Measurements from ENCODE around the gene TTLL8.

The TTLL8 gene

DNA sequence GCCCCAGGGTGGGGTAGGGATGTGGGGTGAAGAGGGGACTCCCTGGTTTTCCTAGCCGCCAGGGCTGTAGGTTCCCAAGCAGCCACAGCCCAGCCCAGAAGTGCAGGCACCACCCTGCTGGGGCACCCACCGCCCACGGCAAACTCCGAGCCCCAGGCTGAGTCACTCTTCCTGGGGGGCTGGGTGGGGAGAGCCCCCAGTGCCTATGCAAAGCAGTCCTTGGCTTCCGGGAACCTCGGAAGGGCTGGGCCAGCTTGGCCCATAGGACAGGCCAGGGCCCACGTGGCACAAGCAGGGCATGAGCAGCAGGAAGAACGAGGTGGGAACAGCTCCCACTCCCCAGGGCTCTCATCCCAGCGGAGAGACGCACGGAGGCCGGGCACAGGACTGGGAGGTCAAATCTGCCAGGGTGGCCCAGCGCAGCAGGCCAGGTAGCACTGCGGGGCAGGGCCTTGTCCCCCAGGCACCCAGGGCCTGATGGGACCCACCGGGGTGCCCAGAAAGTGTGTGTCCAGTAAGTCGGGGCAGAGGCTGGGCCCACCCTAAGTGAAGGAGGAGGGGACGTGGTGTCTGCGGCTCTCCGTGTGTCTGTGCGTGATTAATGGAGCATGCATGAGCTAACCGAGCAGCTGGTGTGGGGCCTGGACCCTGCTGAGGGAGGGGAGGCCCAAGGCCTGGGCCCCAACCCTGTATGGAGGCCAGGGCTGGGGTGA lies 41.0 kb downstream of the TTLL8 start:
- no peak for DNase-seq (ENCODE audit: low spot score)

DNA sequence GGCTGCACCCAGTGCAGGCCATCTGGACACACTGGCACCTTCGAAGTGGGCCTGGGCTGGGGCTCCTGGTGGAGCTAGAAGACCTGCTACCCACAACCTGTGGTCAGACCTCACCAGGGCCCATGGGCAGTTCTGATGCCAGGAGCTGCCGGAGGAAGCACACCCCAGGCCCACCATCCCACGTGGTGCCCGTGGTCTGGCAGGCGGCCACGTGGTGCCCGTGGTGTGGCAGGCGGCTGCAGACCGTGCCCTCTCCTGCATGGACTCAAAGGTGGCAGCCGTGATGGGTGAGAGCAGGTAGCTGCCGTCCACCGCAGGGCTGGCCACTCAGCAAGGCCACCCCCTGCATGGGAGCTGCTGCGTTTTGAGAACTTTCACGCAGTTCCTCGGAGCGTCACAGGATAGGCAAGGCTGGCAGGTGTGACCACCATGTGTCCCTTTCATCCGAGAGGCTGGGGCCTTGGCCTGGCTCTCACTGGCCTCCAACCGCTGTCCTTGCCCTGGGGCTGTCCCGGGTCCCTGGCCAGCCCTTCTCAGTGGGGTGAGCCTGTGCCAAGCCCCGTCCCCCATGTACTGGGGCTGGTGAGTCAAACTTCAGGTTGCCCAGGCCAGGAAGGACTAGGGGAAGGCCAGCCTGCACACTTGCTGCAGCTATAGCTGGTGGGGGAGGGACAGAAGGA lies 41.6 kb downstream of the TTLL8 start:
- no peak for DNase-seq (ENCODE audit: low spot score)

DNA sequence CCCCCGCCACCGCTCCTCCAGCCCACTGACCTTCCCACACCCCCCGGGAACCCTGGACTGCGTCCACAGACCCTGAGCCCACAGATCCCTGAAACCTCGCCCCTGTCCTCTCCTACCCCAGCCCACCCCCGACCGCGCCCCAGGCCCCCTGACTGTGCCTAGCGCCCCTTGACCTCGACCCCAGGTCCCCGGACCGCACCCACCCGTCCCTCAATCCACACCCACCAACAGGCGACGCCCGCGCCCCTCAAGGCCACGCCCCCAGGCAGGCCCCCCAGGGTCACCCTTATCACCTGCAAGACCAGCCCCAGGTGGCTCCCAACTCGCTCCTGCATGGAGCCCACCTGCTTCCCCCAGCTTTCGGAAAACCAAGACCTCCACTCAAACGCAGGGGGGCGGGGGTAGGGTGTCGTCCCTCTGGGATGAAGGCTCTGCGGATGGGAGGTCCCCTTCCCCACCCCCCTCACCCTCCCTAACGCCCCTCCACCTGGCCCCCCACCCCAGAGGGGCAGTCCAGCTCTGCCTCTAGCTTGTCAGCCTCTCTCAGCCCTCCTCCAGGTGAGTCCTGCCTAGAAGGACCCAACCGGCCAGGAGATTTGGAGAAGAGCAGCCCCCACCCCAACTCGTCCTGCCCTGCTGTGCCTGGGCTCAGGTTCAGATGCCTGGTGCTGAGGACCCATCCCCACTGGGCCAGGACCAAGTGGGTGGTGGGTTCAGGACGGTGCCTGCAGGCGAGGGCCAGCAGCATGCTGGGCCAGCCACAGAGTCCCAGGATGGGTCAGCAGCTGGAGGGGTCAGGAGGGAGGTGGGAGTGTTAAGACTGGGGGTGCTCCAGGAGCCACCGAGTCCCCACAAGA lies 42.4 kb downstream of the TTLL8 start:
- peak; percentile 39 for DNase-seq (ENCODE audit: low spot score)

- peak; percentile 68 for DNase-seq (ENCODE audit: low spot score)
These were observed 43.3 kb downstream of the TTLL8 start for GRCh38 chr22:50014655-50015401.

DNA sequence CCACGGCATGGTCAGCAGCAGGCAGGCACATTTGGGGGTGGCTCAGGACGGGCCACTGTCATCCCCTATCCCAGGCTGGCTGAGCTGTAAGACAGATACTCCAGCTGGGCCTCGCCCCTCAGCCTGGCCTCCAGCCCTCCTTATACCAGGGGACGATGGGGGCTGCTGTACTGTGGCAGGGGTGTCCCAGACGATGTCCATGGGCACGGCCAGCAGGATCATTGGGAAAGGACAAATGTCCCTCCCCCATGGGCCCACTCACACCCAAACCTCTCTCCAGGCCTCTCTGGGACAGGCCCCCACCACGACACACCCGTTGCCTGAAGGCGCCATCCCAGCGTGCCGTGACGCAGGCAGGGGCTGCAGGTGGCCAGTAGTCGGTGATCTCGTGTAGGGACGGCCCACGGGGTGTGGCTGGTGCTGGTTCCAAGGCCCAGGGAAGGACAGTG lies 44.0 kb downstream of the TTLL8 start:
- DNase-seq (ENCODE audit: low spot score) = peak; percentile 45

DNA sequence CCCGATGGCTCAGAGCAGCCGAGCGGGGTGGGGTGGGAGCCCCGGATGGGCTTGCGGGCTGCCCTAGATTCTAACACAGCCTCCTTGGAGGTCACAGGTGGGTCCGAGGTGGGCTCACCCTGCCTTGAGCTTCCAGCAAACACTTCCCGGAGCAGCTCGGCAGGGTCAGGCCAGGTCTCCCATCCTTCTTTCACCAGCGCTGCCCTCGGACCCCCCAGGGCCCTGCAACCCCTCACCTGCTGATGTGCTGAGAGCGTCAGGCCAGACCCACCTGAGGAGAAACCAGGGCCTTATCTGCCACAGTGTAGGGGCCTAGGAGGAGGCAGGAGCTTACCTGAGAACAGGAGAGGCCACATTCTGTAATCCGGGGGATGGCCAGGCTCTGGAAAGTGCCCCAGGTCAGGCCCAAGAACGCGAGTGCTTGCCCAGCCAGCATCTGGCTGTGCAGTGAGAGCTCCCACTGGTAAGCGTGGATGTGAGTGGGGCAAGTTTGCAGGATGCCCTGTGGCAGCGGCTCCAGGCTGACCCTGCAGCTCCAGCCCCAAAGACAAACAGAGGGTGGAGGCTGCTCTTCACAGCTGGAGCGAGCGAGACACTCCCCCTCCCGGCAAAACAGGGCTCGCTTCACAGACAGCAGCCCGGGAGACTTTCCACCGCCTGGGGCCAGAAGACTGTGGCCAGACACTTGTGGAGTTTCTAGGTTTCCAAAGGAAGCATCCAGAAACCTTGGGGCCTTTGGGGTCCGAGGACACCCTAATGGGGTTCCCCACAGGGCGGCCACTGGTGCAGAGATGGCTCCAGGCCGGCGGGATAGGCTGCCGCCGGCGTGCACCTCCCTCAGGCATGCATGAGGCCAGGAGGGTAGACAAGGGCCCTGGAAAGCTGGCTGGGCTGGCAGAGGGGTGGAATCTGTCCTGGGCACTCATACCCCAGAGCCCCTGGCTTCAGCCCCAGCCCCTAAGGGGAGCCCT lies 45.6 kb downstream of the TTLL8 start, which contains the start of gene IL17REL:
Gene IL17REL (minus strand): TSS at position 555 of the 971 bp plus-strand sequence. CDS start 119 bp downstream, at position 436.
- peak; percentile 46 for DNase-seq (ENCODE audit: low spot score)

- peak; percentile 46 for DNase-seq (ENCODE audit: low spot score)
These were observed 46.5 kb downstream of the TTLL8 start for GRCh38 chr22:50011447-50012210.

GRCh38 chr22:50010676-50011446 lies 47.2 kb downstream of the TTLL8 start:
- DNase-seq (ENCODE audit: low spot score) = peak; percentile 43

- DNase-seq (ENCODE audit: low spot score) = peak; percentile 43
These were observed 48.1 kb downstream of the TTLL8 start for GRCh38 chr22:50009765-50010675.

DNA sequence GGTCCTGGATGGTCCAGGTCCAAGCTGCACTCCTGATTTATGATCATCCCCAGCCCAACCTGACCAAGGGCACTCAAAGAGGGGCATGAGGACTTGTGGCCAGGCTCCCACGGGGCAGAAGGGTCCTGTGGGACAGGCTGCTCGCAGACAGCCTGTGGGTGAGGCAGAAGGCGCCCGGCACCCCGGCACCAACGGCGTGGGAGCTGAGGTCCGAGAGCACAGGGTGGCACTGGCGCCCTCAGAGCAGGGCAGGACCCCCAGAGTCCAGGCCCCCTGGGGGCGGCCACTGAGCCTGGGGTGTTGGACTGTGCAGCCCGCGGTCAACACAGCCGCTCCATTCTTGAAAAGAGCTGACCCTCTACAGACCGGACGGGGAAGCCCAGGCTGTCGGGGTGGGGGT lies 48.8 kb downstream of the TTLL8 start:
- DNase-seq (ENCODE audit: low spot score) = no peak

GRCh38 chr22:50008151-50009040 lies 49.7 kb downstream of the TTLL8 start:
- no peak for DNase-seq (ENCODE audit: low spot score)

- DNase-seq (ENCODE audit: low spot score) = no peak
These were observed 51.0 kb downstream of the TTLL8 start for GRCh38 chr22:50007057-50007511.

DNA sequence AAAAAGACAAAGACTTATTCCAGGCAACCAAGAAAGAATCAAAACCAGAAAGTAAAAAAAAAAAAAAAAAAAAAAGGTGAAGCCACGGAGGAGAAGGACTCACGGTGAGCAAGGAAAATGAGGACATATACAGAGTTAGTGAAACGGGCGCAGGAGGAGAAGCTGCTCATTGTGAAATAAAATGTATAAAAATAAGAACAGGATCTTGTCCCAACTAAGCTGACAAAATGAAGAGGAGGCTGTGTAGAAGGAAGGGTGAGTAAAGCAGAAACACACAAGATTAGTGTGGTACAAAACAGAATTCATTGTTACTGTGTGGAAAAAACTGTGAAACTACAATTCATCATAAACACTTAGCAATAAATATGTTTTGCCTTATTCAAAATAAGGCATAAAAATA lies 53.2 kb downstream of the TTLL8 start:
- DNase-seq (ENCODE audit: low spot score) = no peak

DNA sequence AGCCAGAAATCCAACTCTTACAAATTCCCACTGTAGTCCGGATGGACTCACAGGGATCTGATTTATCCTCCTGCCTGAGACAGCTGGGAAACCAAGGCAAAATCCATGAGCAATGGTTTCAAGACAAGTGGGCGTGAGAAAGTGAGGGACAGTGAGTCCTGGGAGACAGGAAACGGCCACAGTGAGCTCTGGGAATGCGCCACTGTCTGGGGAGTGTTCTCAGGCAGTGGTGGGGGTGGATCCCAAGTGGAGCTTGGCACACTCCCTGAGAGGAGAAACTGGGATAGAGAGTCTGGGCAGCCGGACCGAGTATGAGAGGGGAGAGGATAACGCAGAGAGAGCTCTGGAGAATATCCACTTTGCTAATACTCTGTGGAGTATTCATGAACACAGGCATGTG lies 55.3 kb downstream of the TTLL8 start:
- no peak for DNase-seq (ENCODE audit: low spot score)

DNA sequence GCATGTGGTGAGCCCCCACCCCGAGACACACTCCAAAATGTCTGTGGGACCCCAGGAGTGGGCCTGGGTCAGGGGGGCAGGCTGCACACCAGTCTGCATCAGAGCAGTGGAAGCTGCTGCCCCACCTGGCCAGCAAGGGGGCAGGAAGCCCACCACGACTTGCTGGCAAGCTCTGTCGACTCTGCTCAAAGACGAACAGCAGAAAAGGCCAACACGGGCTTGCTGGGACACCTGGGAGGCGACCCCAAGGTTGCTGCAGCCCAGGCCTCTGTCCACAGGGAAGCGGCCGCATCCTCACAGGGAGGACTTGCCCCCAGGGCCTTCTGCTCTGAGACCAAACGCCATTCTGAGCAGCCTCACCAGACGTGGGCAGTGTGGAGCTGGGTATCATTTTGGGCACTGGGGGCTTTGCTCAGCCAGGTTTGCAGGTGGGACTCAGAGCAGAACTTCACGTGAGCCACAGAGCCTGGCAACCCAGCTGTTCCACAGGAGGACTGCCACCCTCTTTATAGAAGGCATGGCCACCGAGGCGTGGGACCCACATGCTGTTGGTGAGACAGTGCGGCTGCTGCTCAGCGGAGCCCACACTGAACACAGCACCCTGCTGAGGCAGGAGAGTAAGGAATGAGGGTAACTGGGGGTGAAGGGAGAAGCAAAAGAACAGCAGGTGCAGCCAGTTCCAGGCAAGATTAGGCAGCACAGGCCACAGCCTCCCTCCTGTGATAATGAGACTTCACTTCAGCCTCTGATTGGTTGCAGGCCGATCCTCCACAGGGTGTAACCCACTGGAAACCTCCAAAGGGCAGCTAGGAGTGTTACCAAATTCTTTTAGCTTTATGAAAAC lies 56.5 kb downstream of the TTLL8 start:
- DNase-seq (ENCODE audit: low spot score) = no peak

Data from D341Med (cell line).